DND-41 (cell line): ENCODE results near the gene TEX2.

Experiments
- ATAC-seq: fragments of 200-7000 bp; cut with Tn5 transposase; 3 replicates; pipeline ENCODE4 v1.9.1; 2021; ENCODE audit warnings: low read depth; ENCODE audit not compliant: insufficient read depth
- DNase-seq: peaks from one replicate; pipeline ENCODE4 v3.0.0-alpha.2; 2020
- H2AFZ ChIP-seq: 2 replicates; pipeline ENCODE4 v1.6.0; 2012; ENCODE audit warnings: low read depth, low read length
- H3K27ac ChIP-seq: 2 replicates; pipeline ENCODE4 v1.5.1; 2012; ENCODE audit warnings: low read length, inconsistent platforms
- H3K27me3 ChIP-seq: fragments of 200-600 bp; sonication (generic); 2 replicates; pipeline ENCODE4 v1.6.0; 2012; ENCODE audit warnings: low read length, mild to moderate bottlenecking, inconsistent platforms; ENCODE audit not compliant: insufficient read depth, poor library complexity
- H3K36me3 ChIP-seq: 2 replicates; pipeline ENCODE4 v1.5.1; 2012; ENCODE audit warnings: low read length, inconsistent platforms; ENCODE audit not compliant: insufficient read depth
- H3K4me1 ChIP-seq: 2 replicates; pipeline ENCODE4 v1.5.1; 2012; ENCODE audit warnings: mild to moderate bottlenecking, low read length; ENCODE audit not compliant: insufficient read depth
- H3K4me2 ChIP-seq: 2 replicates; pipeline ENCODE4 v1.6.0; 2012; ENCODE audit warnings: mild to moderate bottlenecking, moderate library complexity, low read length, inconsistent platforms; ENCODE audit not compliant: insufficient read depth
- H3K4me3 ChIP-seq, 2 experiments: fragments of 200-600 bp in 1 of 2; shearing (Covaris generic) in 1 of 2; 2 replicates each; pipeline ENCODE4 v1.5.1; 2012 to 2016; ENCODE audit warnings: inconsistent platforms in 2 of 2, low read length in 2 of 2, mild to moderate bottlenecking in 2 of 2, low read depth in 1 of 2, moderate library complexity in 1 of 2
- H3K79me2 ChIP-seq: 2 replicates; pipeline ENCODE4 v1.6.0; 2012; ENCODE audit warnings: low read length, inconsistent platforms; ENCODE audit not compliant: insufficient read depth
- H3K9ac ChIP-seq: 2 replicates; pipeline ENCODE4 v1.6.0; 2012; ENCODE audit warnings: low read depth, mild to moderate bottlenecking, inconsistent platforms, low read length, moderate library complexity
- H3K9me3 ChIP-seq: 2 replicates; pipeline ENCODE4 v1.5.1; 2012; ENCODE audit warnings: low read length, moderate library complexity, mild to moderate bottlenecking, inconsistent platforms; ENCODE audit not compliant: insufficient read depth, severe bottlenecking
- H4K20me1 ChIP-seq: 2 replicates; pipeline ENCODE4 v1.6.0; 2012; ENCODE audit warnings: low read length; ENCODE audit not compliant: insufficient read depth
- CTCF ChIP-seq: IDR thresholded peaks from 2 replicates; pipeline ENCODE4 v1.5.1; 2012; ENCODE audit warnings: borderline replicate concordance, low read length, moderate library complexity, mild to moderate bottlenecking; ENCODE audit not compliant: poor library complexity, severe bottlenecking; ENCODE audit errors: extremely low read depth
- EZH2 ChIP-seq: IDR thresholded peaks from 3 replicates; pipeline ENCODE4 v1.6.1; 2012; ENCODE audit warnings: borderline replicate concordance, low read depth, mild to moderate bottlenecking, moderate library complexity, low read length, inconsistent platforms; ENCODE audit not compliant: severe bottlenecking

Gene TEX2

DNA sequence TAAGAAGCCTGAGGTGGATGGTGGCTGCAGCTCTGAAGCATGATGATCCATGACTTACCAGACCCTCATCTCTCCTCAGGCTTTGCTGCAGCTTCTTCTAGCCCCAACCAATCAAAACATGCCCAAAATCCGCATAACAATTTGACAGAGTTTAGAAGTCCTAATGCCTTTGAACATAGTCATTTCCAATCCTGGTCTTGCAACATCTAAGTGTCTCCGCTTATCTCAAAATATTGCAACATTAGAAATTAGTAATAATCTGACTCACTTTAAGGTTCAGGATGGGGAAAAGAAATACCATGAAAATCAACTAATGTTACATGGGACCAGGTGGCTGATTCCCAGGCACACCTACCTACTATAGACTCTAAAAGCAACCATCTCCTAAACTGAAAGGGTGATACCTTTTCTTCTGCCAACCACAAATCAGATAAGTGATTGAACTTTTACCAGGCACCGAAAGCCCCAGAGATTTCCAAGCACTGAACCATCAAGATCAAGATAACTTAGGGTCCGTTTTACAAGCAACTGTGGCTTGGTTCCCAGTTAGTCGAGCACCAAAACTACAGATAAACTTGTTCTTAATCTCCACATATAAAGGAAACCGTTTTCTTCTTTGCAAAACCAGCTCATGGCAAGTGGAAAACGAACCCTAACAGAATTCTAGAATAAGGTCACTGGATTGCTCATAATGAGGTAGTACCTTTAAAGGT, 147.1 kb downstream of the TEX2 start:
- no peak overlapping the region for H3K4me3 ChIP-seq
- H3K79me2 ChIP-seq, result no peaks in the 10 kb centered on the region
- peaks cover 5% of the 10 kb centered on the region; the same call in 1 of the 2 replicates for H3K4me1 ChIP-seq
- H3K27me3 ChIP-seq, result no peaks in the 10 kb centered on the region
- DNase-seq (no peak), ATAC-seq (peak; percentile 48)
- H3K27ac ChIP-seq, result no peak overlapping the region
- H3K9ac ChIP-seq, result no peak overlapping the region
- no peaks in the 10 kb centered on the region for H4K20me1 ChIP-seq
- H3K36me3 ChIP-seq, result no peaks in the 10 kb centered on the region
- no peak for TF ChIP-seq CTCF
- TF ChIP-seq EZH2, result no peak
- H3K4me2 ChIP-seq, result no peak overlapping the region
- no peak overlapping the region for H2AFZ ChIP-seq
- no peaks in the 10 kb centered on the region for H3K9me3 ChIP-seq

- no peak for DNase-seq
- H3K4me3 ChIP-seq, result no peak overlapping the region
- no peaks in the 10 kb centered on the region for H3K9me3 ChIP-seq
- no peak overlapping the region for H3K4me2 ChIP-seq
- no peak overlapping the region for H3K9ac ChIP-seq
- H3K27ac ChIP-seq, result no peak overlapping the region
- no peaks in the 10 kb centered on the region for H3K79me2 ChIP-seq
- TF ChIP-seq EZH2 (no peak), CTCF (no peak)
- no peaks in the 10 kb centered on the region for H3K36me3 ChIP-seq
- H3K27me3 ChIP-seq, result no peaks in the 10 kb centered on the region
- ATAC-seq, result no peak
- H2AFZ ChIP-seq, result no peak overlapping the region
- no peaks in the 10 kb centered on the region for H4K20me1 ChIP-seq
- H3K4me1 ChIP-seq, result peaks cover 4% of the 10 kb centered on the region; the same call in 1 of the 2 replicates
These were observed 147.9 kb downstream of the TEX2 start for GRCh38 chr17:64115043-64115698.

- TF ChIP-seq CTCF, result no peak
- TF ChIP-seq EZH2, result no peak
- Histone ChIP-seq H2AFZ (no peak overlapping the region), H3K27ac (no peak overlapping the region), H3K27me3 (no peaks in the 10 kb centered on the region), H3K79me2 (no peaks in the 10 kb centered on the region), H3K4me3 (no peak overlapping the region), H4K20me1 (no peaks in the 10 kb centered on the region), H3K4me2 (no peak overlapping the region), H3K4me1 (peaks cover 11% of the 10 kb centered on the region; the same call in 1 of the 2 replicates), H3K9me3 (no peaks in the 10 kb centered on the region), H3K36me3 (no peaks in the 10 kb centered on the region), H3K9ac (no peak overlapping the region)
- no peak for ATAC-seq
- no peak for DNase-seq
These were observed 150.1 kb downstream of the TEX2 start for GRCh38 chr17:64113006-64113405.
